Fibroblast of lung (primary cell): ENCODE measurements around the gene MIGA2.

Source experiments
- EZH2 ChIP-seq: IDR thresholded peaks from 2 replicates; pipeline ENCODE4 v1.5.1; 2012; ENCODE audit warnings: low read length, control low read depth, mild to moderate bottlenecking; ENCODE audit errors: missing control alignments
- TF ChIP-seq, protein P1 (sequence below), 2 donors: IDR thresholded peaks in 1 of 2; conservative IDR thresholded peaks in 1 of 2; 1 replicate in 1 of 2; 2 replicates in 1 of 2; pipeline ENCODE4 v1.5.1; 2011 to 2012; ENCODE audit warnings: low read length in 2 of 2, control low read depth in 1 of 2, inconsistent platforms in 1 of 2, low read depth in 1 of 2, mild to moderate bottlenecking in 1 of 2

DNA sequence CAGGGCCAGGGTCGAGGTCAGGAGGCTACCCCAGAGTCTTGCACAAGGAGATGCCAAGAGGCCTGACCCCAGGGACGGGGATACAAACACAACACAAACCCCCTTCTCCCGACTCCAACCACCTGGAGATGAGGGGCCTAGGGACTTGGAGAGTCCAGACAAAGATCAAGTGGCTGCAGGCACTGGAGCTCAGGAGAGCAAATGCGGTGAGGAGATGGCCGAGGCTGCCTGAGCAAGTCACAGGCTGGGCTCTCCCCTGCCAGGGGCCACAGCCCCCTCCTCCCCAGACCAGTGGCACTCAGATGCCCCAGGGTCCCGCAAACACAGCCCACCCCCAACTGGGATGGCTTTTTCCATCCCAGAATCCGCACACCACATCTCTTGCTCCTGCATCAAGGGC is 24.1 kb upstream of the MIGA2 start:
- TF ChIP-seq, protein P1, sequence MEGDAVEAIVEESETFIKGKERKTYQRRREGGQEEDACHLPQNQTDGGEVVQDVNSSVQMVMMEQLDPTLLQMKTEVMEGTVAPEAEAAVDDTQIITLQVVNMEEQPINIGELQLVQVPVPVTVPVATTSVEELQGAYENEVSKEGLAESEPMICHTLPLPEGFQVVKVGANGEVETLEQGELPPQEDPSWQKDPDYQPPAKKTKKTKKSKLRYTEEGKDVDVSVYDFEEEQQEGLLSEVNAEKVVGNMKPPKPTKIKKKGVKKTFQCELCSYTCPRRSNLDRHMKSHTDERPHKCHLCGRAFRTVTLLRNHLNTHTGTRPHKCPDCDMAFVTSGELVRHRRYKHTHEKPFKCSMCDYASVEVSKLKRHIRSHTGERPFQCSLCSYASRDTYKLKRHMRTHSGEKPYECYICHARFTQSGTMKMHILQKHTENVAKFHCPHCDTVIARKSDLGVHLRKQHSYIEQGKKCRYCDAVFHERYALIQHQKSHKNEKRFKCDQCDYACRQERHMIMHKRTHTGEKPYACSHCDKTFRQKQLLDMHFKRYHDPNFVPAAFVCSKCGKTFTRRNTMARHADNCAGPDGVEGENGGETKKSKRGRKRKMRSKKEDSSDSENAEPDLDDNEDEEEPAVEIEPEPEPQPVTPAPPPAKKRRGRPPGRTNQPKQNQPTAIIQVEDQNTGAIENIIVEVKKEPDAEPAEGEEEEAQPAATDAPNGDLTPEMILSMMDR (conservative IDR thresholded peaks at IDR 0.05 in 1 of 2, IDR thresholded peaks at IDR 0.05 in 1 of 2; ENCODE audit: low read depth in 1 of 2, low read length in 2 of 2) = no peak
- no peak for TF ChIP-seq EZH2
